H1 (cell line): ENCODE results near the gene CDKL1. TPM values are rescaled to one million over a fixed set of nuclear protein-coding genes. Genes with fewer than 3 reads are reported as not detected.

ENCODE experiments used
- CTCF ChIA-PET: fragments of 300-600 bp; sonication (Branson Sonifier 250); formaldehyde crosslinking; loops from one replicate; lab custom pipeline; 2021; ENCODE audit not compliant: partially characterized antibody; lab: Charles Lee
- POLR2A ChIA-PET: fragments of 300-600 bp; sonication (Branson Sonifier 250); formaldehyde crosslinking; loops from one replicate; lab custom pipeline; 2021; ENCODE audit warnings: inconsistent platforms; ENCODE audit not compliant: partially characterized antibody; lab: Charles Lee
- DNase-seq, 2 experiments: peaks; one replicate each; pipeline versions ENCODE4 v3.0.0 to v3.0.0-alpha.2; 2010 to 2022; ENCODE audit warnings: low spot score in 2 of 2, low read depth in 1 of 2, mixed read lengths in 1 of 2
- FAIRE-seq: peaks from 2 replicates; lab custom pipeline; 2011; peaks lifted over from hg19 to GRCh38; lab: Jason Lieb, UNC
- H2AFZ ChIP-seq: 2 replicates; pipeline ENCODE4 v1.8.1; 2012; ENCODE audit warnings: low read length, inconsistent platforms
- H2AK5ac ChIP-seq: 2 replicates; pipeline ENCODE4 v1.6.1; 2013; ENCODE audit warnings: low read depth, low read length
- H2BK120ac ChIP-seq: replicated peaks from 2 replicates; pipeline ENCODE3; 2013; ENCODE audit warnings: low read depth, low read length, inconsistent platforms
- H2BK12ac ChIP-seq: 2 replicates; pipeline ENCODE4 v1.6.1; 2013; ENCODE audit warnings: low read depth, low read length
- H2BK15ac ChIP-seq: 2 replicates; pipeline ENCODE4 v1.6.1; 2013; ENCODE audit warnings: low read length
- H2BK20ac ChIP-seq: 2 replicates; pipeline ENCODE4 v1.6.1; 2013; ENCODE audit warnings: low read length
- H2BK5ac ChIP-seq: 2 replicates; pipeline ENCODE4 v1.6.1; 2013; ENCODE audit warnings: low read depth, low read length
- H3K14ac ChIP-seq: 2 replicates; pipeline ENCODE4 v1.6.1; 2013; ENCODE audit warnings: inconsistent platforms; ENCODE audit not compliant: insufficient read length
- H3K18ac ChIP-seq: 2 replicates; pipeline ENCODE4 v1.6.1; 2013; ENCODE audit warnings: low read length; ENCODE audit errors: extremely low read depth
- H3K23ac ChIP-seq: 2 replicates; pipeline ENCODE4 v1.6.1; 2013; ENCODE audit warnings: inconsistent platforms; ENCODE audit not compliant: insufficient read length
- H3K23me2 ChIP-seq: 2 replicates; pipeline ENCODE4 v1.6.1; 2013; ENCODE audit warnings: low read depth, low read length
- H3K27ac ChIP-seq: 2 replicates; pipeline ENCODE4 v1.6.1; 2011; ENCODE audit warnings: low read depth, low read length, inconsistent platforms
- H3K27me3 ChIP-seq, 4 experiments: replicated peaks in 1 of 4; 1 replicate in 1 of 4; 2 replicates in 3 of 4; pipeline versions ENCODE4 v1.6.1 to v1.8.1; 2011 to 2013; ENCODE audit warnings: low read length in 3 of 4, mild to moderate bottlenecking in 3 of 4, inconsistent platforms in 2 of 4, mixed read lengths in 2 of 4, moderate library complexity in 1 of 4; ENCODE audit not compliant: control insufficient read depth in 3 of 4, insufficient read depth in 3 of 4; ENCODE audit errors: extremely low read depth in 1 of 4
- H3K36me3 ChIP-seq, 4 experiments: 2 replicates each; pipeline versions ENCODE4 v1.6.1 to v1.8.1; 2011 to 2013; ENCODE audit warnings: mild to moderate bottlenecking in 4 of 4, low read length in 3 of 4, moderate library complexity in 2 of 4, control low read depth in 1 of 4, inconsistent platforms in 1 of 4; ENCODE audit not compliant: insufficient read depth in 4 of 4, control insufficient read depth in 2 of 4
- H3K4ac ChIP-seq: replicated peaks from 2 replicates; pipeline ENCODE3; 2013; ENCODE audit warnings: low read length, low read depth, mixed read lengths, inconsistent platforms; ENCODE audit not compliant: insufficient read length
- H3K4me1 ChIP-seq, 4 experiments: replicated peaks in 1 of 4; 1 replicate in 1 of 4; 2 replicates in 3 of 4; pipeline versions ENCODE4 v1.6.1 to v1.8.1; 2011 to 2013; ENCODE audit warnings: low read length in 3 of 4, inconsistent platforms in 2 of 4, mixed read lengths in 1 of 4; ENCODE audit not compliant: insufficient read depth in 4 of 4, control insufficient read depth in 3 of 4
- H3K4me2 ChIP-seq, 2 experiments: 2 replicates each; pipeline versions ENCODE4 v1.6.1 to v1.8.1; 2011 to 2013; ENCODE audit warnings: low read depth in 2 of 2, low read length in 2 of 2, control low read depth in 1 of 2, inconsistent platforms in 1 of 2, mild to moderate bottlenecking in 1 of 2; ENCODE audit not compliant: insufficient read depth in 1 of 2
- H3K4me3 ChIP-seq, 4 experiments: fragments of 200-600, 300-600 bp in 1 of 4; sonication (generic), shearing (Covaris generic), sonication (Bioruptor Twin) in 1 of 4; 2 replicates each; pipeline versions ENCODE4 v1.5.1 to v1.8.1; 2011 to 2016; ENCODE audit warnings: low read length in 4 of 4, low read depth in 3 of 4, control low read depth in 2 of 4, inconsistent platforms in 2 of 4, mild to moderate bottlenecking in 2 of 4, mixed read lengths in 1 of 4, moderate library complexity in 1 of 4; ENCODE audit not compliant: insufficient read depth in 2 of 4; ENCODE audit errors: extremely low read depth in 1 of 4
- H3K56ac ChIP-seq: replicated peaks from 2 replicates; pipeline ENCODE3; 2013; ENCODE audit warnings: low read depth, mild to moderate bottlenecking, mixed read lengths, low read length, inconsistent platforms; ENCODE audit not compliant: insufficient read length
- H3K79me1 ChIP-seq: 2 replicates; pipeline ENCODE4 v1.6.1; 2013; ENCODE audit warnings: low read depth, low read length, control low read depth
- H3K79me2 ChIP-seq, 2 experiments: 2 replicates each; pipeline versions ENCODE4 v1.6.1 to v1.8.1; 2012 to 2013; ENCODE audit warnings: low read length in 2 of 2, mild to moderate bottlenecking in 2 of 2, inconsistent platforms in 1 of 2; ENCODE audit not compliant: insufficient read depth in 2 of 2, control insufficient read depth in 1 of 2
- H3K9ac ChIP-seq, 4 experiments: replicated peaks in 1 of 4; 1 replicate in 1 of 4; 2 replicates in 3 of 4; pipeline versions ENCODE4 v1.6.1 to v1.8.1; 2011 to 2013; ENCODE audit warnings: low read depth in 3 of 4, low read length in 3 of 4, control low read depth in 2 of 4, mild to moderate bottlenecking in 2 of 4, moderate library complexity in 2 of 4, inconsistent platforms in 1 of 4; ENCODE audit errors: extremely low read depth in 1 of 4
- H3K9me3 ChIP-seq, 2 experiments: 2 replicates each; pipeline versions ENCODE4 v1.6.1 to v1.8.1; 2012 to 2013; ENCODE audit warnings: mild to moderate bottlenecking in 2 of 2, moderate library complexity in 2 of 2, control low read depth in 1 of 2, inconsistent platforms in 1 of 2, low read depth in 1 of 2, low read length in 1 of 2, mixed read lengths in 1 of 2; ENCODE audit not compliant: insufficient read depth in 2 of 2
- H4K20me1 ChIP-seq, 2 experiments: replicated peaks in 1 of 2; 2 replicates each; pipeline versions ENCODE3 to v1.8.1; 2011 to 2013; ENCODE audit warnings: inconsistent platforms in 2 of 2, low read length in 2 of 2, mild to moderate bottlenecking in 1 of 2; ENCODE audit not compliant: insufficient read depth in 2 of 2, control insufficient read depth in 1 of 2
- H4K5ac ChIP-seq: 2 replicates; pipeline ENCODE4 v1.6.1; 2013; ENCODE audit warnings: low read length, low read depth, mixed read lengths, inconsistent platforms; ENCODE audit not compliant: insufficient read length
- H4K8ac ChIP-seq: 2 replicates; pipeline ENCODE4 v1.8.0; 2013; ENCODE audit warnings: mild to moderate bottlenecking, moderate library complexity, low read length, inconsistent platforms; ENCODE audit not compliant: insufficient read depth; ENCODE audit errors: extremely low read depth
- H4K91ac ChIP-seq: replicated peaks from 2 replicates; pipeline ENCODE3; 2013; ENCODE audit warnings: low read length, mixed read lengths, inconsistent platforms; ENCODE audit not compliant: insufficient read length
- ASH2L ChIP-seq: fragments of 200-600, 300-600 bp; sonication (generic); IDR thresholded peaks from one replicate; pipeline ENCODE4 v1.7.1; 2017; ENCODE audit warnings: low read length
- BACH1 ChIP-seq: IDR thresholded peaks from 2 replicates; pipeline ENCODE4 v1.6.1; 2012; ENCODE audit warnings: low read length, improper control_type of control experiment
- CHD2 ChIP-seq: IDR thresholded peaks from 2 replicates; pipeline ENCODE4 v1.6.1; 2012; ENCODE audit warnings: low read length, improper control_type of control experiment
- CREB1 ChIP-seq: IDR thresholded peaks from 2 replicates; pipeline ENCODE4 v1.6.1; 2012; ENCODE audit warnings: inconsistent platforms
- CTBP2 ChIP-seq: IDR thresholded peaks from 2 replicates; pipeline ENCODE4 v1.7.0; 2011; ENCODE audit warnings: borderline replicate concordance, mild to moderate bottlenecking, moderate library complexity, mixed read lengths, low read length; ENCODE audit not compliant: insufficient read depth, insufficient read length
- CTCF ChIP-seq, 3 experiments: IDR thresholded peaks; 1 replicate in 2 of 3; 2 replicates in 1 of 3; pipeline versions ENCODE4 v1.5.1 to v1.6.1; 2011; ENCODE audit warnings: low read length in 3 of 3, mild to moderate bottlenecking in 3 of 3, inconsistent platforms in 2 of 3, low read depth in 1 of 3, moderate library complexity in 1 of 3; ENCODE audit not compliant: insufficient read depth in 1 of 3; ENCODE audit errors: control extremely low read depth in 1 of 3
- HDAC6 ChIP-seq: IDR thresholded peaks from one replicate; pipeline ENCODE4 v1.7.1; 2012; ENCODE audit warnings: low read depth, mild to moderate bottlenecking, inconsistent platforms, low read length, moderate library complexity
- MAFK ChIP-seq: IDR thresholded peaks from 2 replicates; pipeline ENCODE4 v1.6.1; 2012; ENCODE audit warnings: low read depth, mild to moderate bottlenecking, improper control_type of control experiment, low read length
- NANOG ChIP-seq: IDR thresholded peaks from 2 replicates; pipeline ENCODE4 v1.6.1; 2011; ENCODE audit warnings: low read length, low read depth, mild to moderate bottlenecking, inconsistent platforms; ENCODE audit not compliant: insufficient read depth, poor library complexity, severe bottlenecking
- RXRA ChIP-seq: IDR thresholded peaks from 2 replicates; pipeline ENCODE4 v1.6.1; 2011; ENCODE audit warnings: low read depth, mild to moderate bottlenecking, low read length, moderate library complexity; ENCODE audit not compliant: insufficient read depth
- SP1 ChIP-seq: IDR thresholded peaks from 2 replicates; pipeline ENCODE4 v1.6.1; 2011; ENCODE audit warnings: low read depth, low read length
- SUZ12 ChIP-seq: fragments of 200-600 bp; sonication (generic); IDR thresholded peaks from 2 replicates; pipeline ENCODE4 v1.6.1; 2012; ENCODE audit warnings: mild to moderate bottlenecking, inconsistent platforms, low read length, moderate library complexity, mixed read lengths
- ZNF274 ChIP-seq: IDR thresholded peaks from 2 replicates; pipeline ENCODE4 v1.7.0; 2012; ENCODE audit warnings: low read length, borderline replicate concordance; ENCODE audit errors: extremely low read depth
- polyA plus RNA-seq, 7 experiments: library from polyadenylated mRNA; depleted of rRNA in 3 of 7; stranded (reverse) in 5 of 7; unstranded in 2 of 7; fragments of >200 nt in 5 of 7; fragments of 200-250 nt in 2 of 7; gene quantifications; 1 replicate in 5 of 7; 2 replicates in 1 of 7; 4 replicates in 1 of 7; pipeline versions ENCODE4 v1.2.1 to v1.2.3, GENCODE V29; 2011 to 2013; ENCODE audit warnings: missing spikeins in 2 of 7, mixed read lengths in 2 of 7
- total RNA-seq: library from RNA; stranded (reverse); fragmentation: NEBNext Ultra II Directional; extraction: Animal tissue kit (Norgen Biotek cat#: 25700); gene quantifications from 2 replicates; pipeline ENCODE4 v1.2.1, GENCODE V29; 2021

The CDKL1 gene
- total and polyA plus RNA-seq, 2 of the 8 experiments (the other 6 are each of a cell fraction or from before 2014, with no cell fraction given): 1.2 to 2.2 TPM

- DNase-seq (no peak), FAIRE-seq (no peak)
- Histone ChIP-seq H2AK5ac (no peak overlapping the region), H2BK15ac (no peak overlapping the region), H3K23ac (no peak overlapping the region), H4K91ac (no peak overlapping the region), H2BK5ac (no peak overlapping the region), H3K18ac (no peak overlapping the region), H2AFZ (no peak overlapping the region), H3K4me1 (peaks cover 0 to 4% (median 2%) of the 10 kb centered on the region in 4 experiments; a peak in 2 of 7 replicates), H3K56ac (no peak overlapping the region), H3K14ac (no peak overlapping the region), H3K9ac (no peak overlapping the region), H3K79me1 (no peaks in the 10 kb centered on the region), H3K4me3 (no peak overlapping the region), H3K4ac (no peak overlapping the region), H3K79me2 (no peaks in the 10 kb centered on the region), H3K36me3 (no peaks in the 10 kb centered on the region), H4K20me1 (no peaks in the 10 kb centered on the region), H3K23me2 (no peaks in the 10 kb centered on the region), H3K27ac (no peak overlapping the region), H2BK12ac (no peak overlapping the region), H4K5ac (no peak overlapping the region), H3K9me3 (no peaks in the 10 kb centered on the region), H4K8ac (no peak overlapping the region), H2BK20ac (no peak overlapping the region), H3K27me3 (no peaks in the 10 kb centered on the region), H3K4me2 (no peak overlapping the region), H2BK120ac (no peak overlapping the region)
- ChIA-PET CTCF (interaction anchor here (0.7 to 0.8 kb wide), 2 partner anchors 11 to 63 kb away, joined by 3 to 4 read pairs; no protein-coding TSS in a partner anchor), POLR2A (interaction anchor here (0.6 kb wide), 1 partner anchor 55 kb away, joined by 3 read pairs; no protein-coding TSS in a partner anchor)
- TF ChIP-seq CTBP2: no peak
- no peak for TF ChIP-seq BACH1
- no peak for TF ChIP-seq CREB1
- no peak for TF ChIP-seq MAFK
- no peak for TF ChIP-seq CHD2
- TF ChIP-seq CTCF (IDR thresholded peaks at IDR 0.05; ENCODE audit: control extremely low read depth in 1 of 3, insufficient read depth in 1 of 3, low read depth in 1 of 3, low read length in 3 of 3): no peak
- TF ChIP-seq SP1: no peak
- no peak for TF ChIP-seq ZNF274
- TF ChIP-seq RXRA: no peak
- TF ChIP-seq SUZ12: no peak
- no peak for TF ChIP-seq HDAC6
- no peak for TF ChIP-seq NANOG
- no peak for TF ChIP-seq ASH2L
These were observed 6.7 kb upstream of the CDKL1 start for GRCh38 chr14:50403419-50403818.
